Measurements from ENCODE around the gene HNRNPUL1.

HNRNPUL1 gene

GRCh38 chr19:41248895-41249294 lies 15.3 kb upstream of the HNRNPUL1 start:
- DNase-seq (ENCODE audit: low read depth) = no peak
- H3K4me3 ChIP-seq (ENCODE audit: low read depth, low read length) = no peak overlapping the region
- TF ChIP-seq, protein P1, sequence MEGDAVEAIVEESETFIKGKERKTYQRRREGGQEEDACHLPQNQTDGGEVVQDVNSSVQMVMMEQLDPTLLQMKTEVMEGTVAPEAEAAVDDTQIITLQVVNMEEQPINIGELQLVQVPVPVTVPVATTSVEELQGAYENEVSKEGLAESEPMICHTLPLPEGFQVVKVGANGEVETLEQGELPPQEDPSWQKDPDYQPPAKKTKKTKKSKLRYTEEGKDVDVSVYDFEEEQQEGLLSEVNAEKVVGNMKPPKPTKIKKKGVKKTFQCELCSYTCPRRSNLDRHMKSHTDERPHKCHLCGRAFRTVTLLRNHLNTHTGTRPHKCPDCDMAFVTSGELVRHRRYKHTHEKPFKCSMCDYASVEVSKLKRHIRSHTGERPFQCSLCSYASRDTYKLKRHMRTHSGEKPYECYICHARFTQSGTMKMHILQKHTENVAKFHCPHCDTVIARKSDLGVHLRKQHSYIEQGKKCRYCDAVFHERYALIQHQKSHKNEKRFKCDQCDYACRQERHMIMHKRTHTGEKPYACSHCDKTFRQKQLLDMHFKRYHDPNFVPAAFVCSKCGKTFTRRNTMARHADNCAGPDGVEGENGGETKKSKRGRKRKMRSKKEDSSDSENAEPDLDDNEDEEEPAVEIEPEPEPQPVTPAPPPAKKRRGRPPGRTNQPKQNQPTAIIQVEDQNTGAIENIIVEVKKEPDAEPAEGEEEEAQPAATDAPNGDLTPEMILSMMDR (IDR thresholded peaks at IDR 0.05; ENCODE audit: control insufficient read depth, extremely low read depth, insufficient read depth) = no peak

- no peak for DNase-seq (ENCODE audit: low read depth)
- H3K4me3 ChIP-seq (ENCODE audit: low read depth, low read length) = no peak overlapping the region
- TF ChIP-seq, protein P1 (IDR thresholded peaks at IDR 0.05; ENCODE audit: control insufficient read depth, extremely low read depth, insufficient read depth) = no peak
Observed at GRCh38 chr19:41249707-41250423, 14.3 kb upstream of the HNRNPUL1 start.

DNA sequence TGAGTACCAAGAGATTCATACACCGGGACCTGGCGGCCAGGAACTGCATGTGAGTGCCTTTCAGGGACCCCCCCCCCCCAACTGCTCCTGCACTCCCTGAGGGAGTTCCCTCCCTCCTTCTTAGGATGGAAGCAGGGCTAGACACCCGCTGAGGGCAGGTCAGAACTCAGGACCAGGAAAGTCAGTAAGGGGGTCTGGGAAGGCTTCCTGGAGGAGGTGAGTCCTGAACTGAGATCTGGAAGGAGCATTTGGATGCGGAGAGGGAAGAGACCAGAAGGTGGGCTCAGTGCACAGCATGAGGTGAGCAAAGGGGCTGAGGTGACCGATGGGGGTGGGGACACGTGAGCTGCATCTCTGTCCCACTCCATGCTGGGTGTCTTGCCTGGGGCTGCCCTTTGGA lies 10.5 kb upstream of the HNRNPUL1 start:
- TF ChIP-seq, protein P1 (IDR thresholded peaks at IDR 0.05; ENCODE audit: control insufficient read depth, extremely low read depth, insufficient read depth) = no peak
- no peak overlapping the region for H3K4me3 ChIP-seq (ENCODE audit: low read depth, low read length)
- DNase-seq (ENCODE audit: low read depth) = no peak

GRCh38 chr19:41255171-41255570 lies 9.0 kb upstream of the HNRNPUL1 start:
- no peak for DNase-seq (ENCODE audit: low read depth)
- H3K4me3 ChIP-seq (ENCODE audit: low read depth, low read length) = no peak overlapping the region
- TF ChIP-seq, protein P1 (IDR thresholded peaks at IDR 0.05; ENCODE audit: control insufficient read depth, extremely low read depth, insufficient read depth) = no peak

- DNase-seq (ENCODE audit: low read depth) = no peak
- peak overlapping the region; percentile 74 for H3K4me3 ChIP-seq (ENCODE audit: low read depth, low read length)
- TF ChIP-seq, protein P1 (IDR thresholded peaks at IDR 0.05; ENCODE audit: control insufficient read depth, extremely low read depth, insufficient read depth) = no peak
Observed at GRCh38 chr19:41261474-41262190, 2.5 kb upstream of the HNRNPUL1 start.

DNA sequence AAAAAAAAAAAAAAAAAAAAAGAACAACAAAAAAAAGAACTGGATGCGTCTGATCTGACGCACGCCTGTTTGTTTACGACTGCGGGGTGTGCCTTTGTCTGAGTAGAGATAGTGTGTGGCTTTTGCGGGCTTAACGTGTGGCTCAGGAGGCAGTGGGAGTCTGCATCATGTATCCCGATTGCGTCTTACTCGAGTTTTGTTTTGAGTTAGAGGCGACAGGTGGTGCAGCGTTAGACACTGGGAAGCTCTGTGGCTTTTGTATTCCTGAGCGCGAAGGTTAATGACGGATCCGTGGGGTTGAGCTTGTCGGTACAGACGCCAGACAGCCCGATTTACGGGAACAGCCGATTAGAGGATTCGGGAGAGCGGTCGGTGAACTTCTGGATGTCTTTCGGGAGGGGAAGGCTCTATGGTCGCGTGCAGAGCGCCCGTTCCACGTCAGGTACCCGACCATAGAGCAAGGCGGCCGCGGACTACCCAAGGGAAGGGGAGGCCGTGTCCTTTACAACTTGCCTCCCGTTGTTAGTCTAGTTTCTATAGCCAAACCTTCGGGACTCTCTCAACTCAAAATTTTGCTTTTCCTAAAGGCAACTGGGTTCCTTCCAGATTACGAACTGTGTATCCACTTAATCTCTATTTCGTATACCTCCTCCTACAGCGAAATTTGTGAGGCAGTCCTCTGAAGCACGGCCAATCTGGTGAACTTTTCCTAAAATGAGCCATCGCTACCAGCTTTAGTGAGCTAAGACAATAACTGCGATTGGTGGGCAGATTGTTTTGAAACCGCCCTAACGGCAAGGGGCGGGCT lies 926 bp upstream of the HNRNPUL1 start:
- H3K4me3 ChIP-seq (ENCODE audit: low read depth, low read length) = peak overlapping the region; percentile 74
- TF ChIP-seq, protein P1 (IDR thresholded peaks at IDR 0.05; ENCODE audit: control insufficient read depth, extremely low read depth, insufficient read depth) = no peak
- DNase-seq (ENCODE audit: low read depth) = no peak
